GM12878 (cell line): Measurements from ENCODE around the gene ATXN1. TPM values are rescaled to one million over a fixed set of nuclear protein-coding genes. Genes with fewer than 3 reads are reported as not detected.
A peak's percentile ranks its signal among the peaks of the same experiment; 100 is the strongest.

Experiments used
- ASH2L ChIP-seq: fragments of 300-600, 200-600 bp; sonication (generic); IDR thresholded peaks from 2 replicates; pipeline ENCODE4 v1.6.1; 2017; ENCODE audit warnings: low read depth, mild to moderate bottlenecking, borderline replicate concordance
- CHD1 ChIP-seq: IDR thresholded peaks from 2 replicates; pipeline ENCODE4 v1.6.1; 2012; ENCODE audit warnings: low read depth, low read length, improper control_type of control experiment
- EP300 ChIP-seq, 2 experiments: fragments of 150-350 bp in 1 of 2; IDR thresholded peaks; 2 replicates each; pipeline ENCODE4 v1.6.1; 2011 to 2012; ENCODE audit warnings: low read depth in 2 of 2, low read length in 2 of 2, borderline replicate concordance in 1 of 2, improper control_type of control experiment in 1 of 2, inconsistent platforms in 1 of 2; ENCODE audit not compliant: control insufficient read depth in 1 of 2
- ETV6 ChIP-seq, 2 experiments: fragments of 450-650 bp in 1 of 2; IDR thresholded peaks in 1 of 2; conservative IDR thresholded peaks in 1 of 2; 2 replicates each; pipeline ENCODE4 v1.6.1; 2014; ENCODE audit warnings: antibody characterized with exemption in 1 of 2, borderline replicate concordance in 1 of 2, low read depth in 1 of 2, mild to moderate bottlenecking in 1 of 2, moderate library complexity in 1 of 2
- KDM1A ChIP-seq: fragments of 200-600 bp; sonication (generic); IDR thresholded peaks from 2 replicates; pipeline ENCODE4 v1.6.1; 2016; ENCODE audit warnings: borderline replicate concordance
- MXI1 ChIP-seq: fragments of 150-350 bp; IDR thresholded peaks from 2 replicates; pipeline ENCODE4 v1.6.1; 2011; ENCODE audit warnings: low read depth, mild to moderate bottlenecking, inconsistent platforms, low read length, improper control_type of control experiment
- NFXL1 ChIP-seq: fragments of 450-650 bp; IDR thresholded peaks from 2 replicates; pipeline ENCODE4 v1.6.1; 2017; ENCODE audit warnings: antibody characterized with exemption, mild to moderate bottlenecking, borderline replicate concordance
- NR2F1 ChIP-seq: fragments of 450-650 bp; conservative IDR thresholded peaks from 2 replicates; pipeline ENCODE4 v1.6.1; 2017; ENCODE audit warnings: mild to moderate bottlenecking
- RELA ChIP-seq: fragments of 450-650 bp; IDR thresholded peaks from 2 replicates; pipeline ENCODE4 v1.8.0; 2014; ENCODE audit warnings: borderline replicate concordance; ENCODE audit not compliant: partially characterized antibody
- RFX5 ChIP-seq: IDR thresholded peaks from 2 replicates; pipeline ENCODE4 v1.6.1; 2011; ENCODE audit warnings: low read depth, low read length, improper control_type of control experiment
- RUNX3 ChIP-seq: IDR thresholded peaks from 2 replicates; pipeline ENCODE4 v1.6.1; 2012; ENCODE audit warnings: low read length, inconsistent platforms
- SMC3 ChIP-seq: IDR thresholded peaks from 2 replicates; pipeline ENCODE4 v1.6.1; 2011; ENCODE audit warnings: low read length, improper control_type of control experiment, borderline replicate concordance
- SREBF2 ChIP-seq: IDR thresholded peaks from 2 replicates; pipeline ENCODE4 v1.6.1; 2012; ENCODE audit warnings: mild to moderate bottlenecking, low read length
- SUPT20H ChIP-seq: IDR thresholded peaks from 2 replicates; pipeline ENCODE4 v1.6.1; 2011; ENCODE audit warnings: low read depth, mild to moderate bottlenecking, low read length, moderate library complexity, borderline replicate concordance; ENCODE audit not compliant: control insufficient read depth
- TAF1 ChIP-seq: IDR thresholded peaks from 2 replicates; pipeline ENCODE4 v1.6.1; 2011; ENCODE audit warnings: mild to moderate bottlenecking, low read depth, low read length, borderline replicate concordance
- ZNF384 ChIP-seq: IDR thresholded peaks from 2 replicates; pipeline ENCODE4 v1.6.1; 2012; ENCODE audit warnings: low read depth, mild to moderate bottlenecking, low read length, improper control_type of control experiment, borderline replicate concordance
- polyA plus RNA-seq, 11 experiments: library from polyadenylated mRNA; depleted of rRNA in 4 of 11; unstranded in 6 of 11; stranded (reverse) in 5 of 11; fragments of >200 nt; fragmentation: Nextera tagmentation in 4 of 11; fragmentation: Illumina TruSeq in 1 of 11; extraction: Ambion mirVana in 4 of 11; extraction: Trizol in 1 of 11; gene quantifications; 1 replicate in 1 of 11; 2 replicates in 10 of 11; pipeline versions ENCODE4 v1.2.1 to v1.2.3, GENCODE V29; 2011 to 2016; ENCODE audit warnings: inconsistent platforms in 2 of 11, missing spikeins in 2 of 11, low read depth in 1 of 11
- total RNA-seq, 4 experiments: library from RNA; depleted of rRNA in 3 of 4; stranded (reverse); fragments of >200 nt in 3 of 4; fragmentation: Illumina TruSeq in 1 of 4; extraction: Trizol in 1 of 4; gene quantifications; 2 replicates each; pipeline versions ENCODE4 v1.2.1 to v1.2.3, GENCODE V29; 2013 to 2021
- TF ChIP-seq, protein P1 (sequence below): fragments of 450-650 bp; formaldehyde crosslinking; IDR thresholded peaks from 2 replicates; pipeline ENCODE4 v1.4.0; 2020; ENCODE audit warnings: mild to moderate bottlenecking, moderate library complexity
- TF ChIP-seq, protein P2 (sequence below): fragments of 450-650 bp; IDR thresholded peaks from 2 replicates; pipeline ENCODE4 v1.6.1; 2014; ENCODE audit warnings: mild to moderate bottlenecking
- TF ChIP-seq, protein P3 (sequence below): IDR thresholded peaks from 2 replicates; pipeline ENCODE4 v1.6.1; 2012; ENCODE audit warnings: low read depth, low read length, improper control_type of control experiment

Gene ATXN1
- total and polyA plus RNA-seq, 10 of the 15 experiments (the other 5 are each of a cell fraction or from before 2014, with no cell fraction given) = 12.2 to 51.2 (median 20.5) TPM

DNA sequence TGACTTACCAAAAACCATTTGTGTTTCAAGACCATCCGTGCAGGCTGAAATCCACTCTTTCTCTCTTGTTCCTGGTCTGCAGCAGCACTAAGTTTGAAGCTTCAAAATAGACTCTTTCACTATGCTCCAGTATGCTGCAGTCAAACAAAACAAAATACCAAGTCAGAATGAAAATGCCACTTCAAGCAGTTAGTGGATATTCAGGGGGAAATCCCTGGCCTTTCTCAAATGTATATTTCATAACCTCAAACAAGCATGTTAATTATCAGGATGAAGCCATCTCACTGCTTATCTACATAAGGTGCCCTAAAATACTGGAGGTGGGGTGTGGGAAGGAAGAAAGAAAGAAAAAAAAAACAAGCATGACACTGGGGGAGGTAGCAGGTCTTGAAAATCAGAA lies 103.5 kb downstream of the ATXN1 start (continued):
- TF ChIP-seq NR2F1 (no peak), SUPT20H (no peak), ZNF384 (peak; percentile 31; the same call in 1 of the 2 replicates), NFXL1 (no peak), RUNX3 (peak; percentile 83), ETV6 (conservative IDR thresholded peaks at IDR 0.05 in 1 of 2, IDR thresholded peaks at IDR 0.05 in 1 of 2; ENCODE audit: borderline replicate concordance in 1 of 2, low read depth in 1 of 2) (no peak), EP300 (IDR thresholded peaks at IDR 0.05; ENCODE audit: borderline replicate concordance in 1 of 2, control insufficient read depth in 1 of 2, low read depth in 2 of 2, low read length in 2 of 2) (no peak; a peak in 1 of 4 replicates), MXI1 (no peak), ASH2L (no peak), RELA (no peak), CHD1 (no peak), SREBF2 (no peak), TAF1 (no peak), KDM1A (no peak), RFX5 (no peak), SMC3 (no peak)
- TF ChIP-seq, protein P1, sequence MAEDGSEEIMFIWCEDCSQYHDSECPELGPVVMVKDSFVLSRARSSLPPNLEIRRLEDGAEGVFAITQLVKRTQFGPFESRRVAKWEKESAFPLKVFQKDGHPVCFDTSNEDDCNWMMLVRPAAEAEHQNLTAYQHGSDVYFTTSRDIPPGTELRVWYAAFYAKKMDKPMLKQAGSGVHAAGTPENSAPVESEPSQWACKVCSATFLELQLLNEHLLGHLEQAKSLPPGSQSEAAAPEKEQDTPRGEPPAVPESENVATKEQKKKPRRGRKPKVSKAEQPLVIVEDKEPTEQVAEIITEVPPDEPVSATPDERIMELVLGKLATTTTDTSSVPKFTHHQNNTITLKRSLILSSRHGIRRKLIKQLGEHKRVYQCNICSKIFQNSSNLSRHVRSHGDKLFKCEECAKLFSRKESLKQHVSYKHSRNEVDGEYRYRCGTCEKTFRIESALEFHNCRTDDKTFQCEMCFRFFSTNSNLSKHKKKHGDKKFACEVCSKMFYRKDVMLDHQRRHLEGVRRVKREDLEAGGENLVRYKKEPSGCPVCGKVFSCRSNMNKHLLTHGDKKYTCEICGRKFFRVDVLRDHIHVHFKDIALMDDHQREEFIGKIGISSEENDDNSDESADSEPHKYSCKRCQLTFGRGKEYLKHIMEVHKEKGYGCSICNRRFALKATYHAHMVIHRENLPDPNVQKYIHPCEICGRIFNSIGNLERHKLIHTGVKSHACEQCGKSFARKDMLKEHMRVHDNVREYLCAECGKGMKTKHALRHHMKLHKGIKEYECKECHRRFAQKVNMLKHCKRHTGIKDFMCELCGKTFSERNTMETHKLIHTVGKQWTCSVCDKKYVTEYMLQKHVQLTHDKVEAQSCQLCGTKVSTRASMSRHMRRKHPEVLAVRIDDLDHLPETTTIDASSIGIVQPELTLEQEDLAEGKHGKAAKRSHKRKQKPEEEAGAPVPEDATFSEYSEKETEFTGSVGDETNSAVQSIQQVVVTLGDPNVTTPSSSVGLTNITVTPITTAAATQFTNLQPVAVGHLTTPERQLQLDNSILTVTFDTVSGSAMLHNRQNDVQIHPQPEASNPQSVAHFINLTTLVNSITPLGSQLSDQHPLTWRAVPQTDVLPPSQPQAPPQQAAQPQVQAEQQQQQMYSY (CRISPR knock-in tag) = no peak
- TF ChIP-seq, protein P2, sequence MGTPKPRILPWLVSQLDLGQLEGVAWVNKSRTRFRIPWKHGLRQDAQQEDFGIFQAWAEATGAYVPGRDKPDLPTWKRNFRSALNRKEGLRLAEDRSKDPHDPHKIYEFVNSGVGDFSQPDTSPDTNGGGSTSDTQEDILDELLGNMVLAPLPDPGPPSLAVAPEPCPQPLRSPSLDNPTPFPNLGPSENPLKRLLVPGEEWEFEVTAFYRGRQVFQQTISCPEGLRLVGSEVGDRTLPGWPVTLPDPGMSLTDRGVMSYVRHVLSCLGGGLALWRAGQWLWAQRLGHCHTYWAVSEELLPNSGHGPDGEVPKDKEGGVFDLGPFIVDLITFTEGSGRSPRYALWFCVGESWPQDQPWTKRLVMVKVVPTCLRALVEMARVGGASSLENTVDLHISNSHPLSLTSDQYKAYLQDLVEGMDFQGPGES = no peak
- TF ChIP-seq, protein P3, sequence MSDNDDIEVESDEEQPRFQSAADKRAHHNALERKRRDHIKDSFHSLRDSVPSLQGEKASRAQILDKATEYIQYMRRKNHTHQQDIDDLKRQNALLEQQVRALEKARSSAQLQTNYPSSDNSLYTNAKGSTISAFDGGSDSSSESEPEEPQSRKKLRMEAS = no peak
- TF ChIP-seq, all 136 proteins: peak for 23
